NCI-H82 (cell line): Measurements from ENCODE around the gene STX8.
"Not testable (repeated sequence)": the region's sequence is repeated elsewhere in the genome, so short reads cannot be mapped to it uniquely, and the experiment has no call there.

Source experiments
- DNase-seq: peaks from one replicate; lab custom pipeline; 2025; lab: John Stamatoyannopoulos, UW

The STX8 gene

DNA sequence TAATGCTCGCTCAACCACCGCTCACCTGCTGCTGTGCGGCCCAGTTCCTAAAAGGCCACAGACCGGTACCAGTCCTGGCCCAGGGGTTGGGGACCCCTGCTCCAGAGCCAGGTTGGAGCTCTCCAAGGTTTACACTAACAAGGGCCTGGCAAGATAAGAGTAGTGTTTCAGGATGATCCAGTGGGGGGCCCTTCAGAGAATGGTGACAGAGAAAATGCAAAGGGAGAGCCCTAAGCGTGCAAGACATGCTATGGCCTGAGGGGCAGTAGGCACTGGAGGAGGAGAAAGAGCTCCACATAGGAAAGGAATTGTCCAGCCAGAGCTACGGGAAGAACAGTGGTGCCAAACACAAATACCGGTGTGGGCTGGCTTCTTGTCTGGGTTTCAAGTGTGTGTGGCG is 233.4 kb downstream of the STX8 start:
- DNase-seq: no peak

DNA sequence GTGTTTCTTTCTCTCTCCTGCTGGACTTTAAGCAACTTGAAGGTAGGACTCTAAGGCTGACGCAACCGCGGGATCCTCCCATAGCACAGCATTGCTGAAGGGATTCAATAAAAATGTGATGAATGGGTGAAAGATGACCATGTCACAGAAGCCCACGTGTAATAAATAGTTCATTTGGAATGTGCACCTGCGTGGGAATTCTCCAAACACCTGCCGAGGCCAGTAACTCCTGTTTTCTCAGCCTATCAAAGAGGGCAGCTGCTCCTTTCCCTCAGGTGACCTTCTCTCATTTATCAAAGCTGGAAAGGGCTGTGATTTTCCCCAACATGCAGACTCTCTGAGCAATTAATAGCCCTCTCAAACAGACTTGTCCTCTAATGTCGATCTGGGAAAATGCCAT is 235.7 kb downstream of the STX8 start:
- no peak for DNase-seq

DNA sequence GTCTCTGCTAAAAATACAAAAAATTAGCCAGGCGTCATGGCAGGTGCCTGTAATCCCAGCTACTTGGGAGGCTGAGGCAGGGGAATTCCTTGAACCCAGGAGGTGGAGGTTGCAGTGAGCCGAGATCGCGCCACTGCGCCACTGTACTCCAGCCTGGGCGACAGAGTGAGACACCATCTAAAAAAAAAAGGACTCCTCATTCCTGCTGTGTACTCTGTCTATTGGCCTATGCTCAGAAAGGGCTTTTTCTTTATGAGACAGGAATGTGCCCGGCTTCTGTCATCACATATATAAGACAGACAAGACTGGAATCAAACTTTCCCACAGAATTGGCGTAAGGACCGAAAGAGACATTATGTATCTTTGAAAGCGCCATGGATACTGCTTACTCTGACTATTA is 236.1 kb downstream of the STX8 start:
- not testable (repeated sequence) for DNase-seq

DNA sequence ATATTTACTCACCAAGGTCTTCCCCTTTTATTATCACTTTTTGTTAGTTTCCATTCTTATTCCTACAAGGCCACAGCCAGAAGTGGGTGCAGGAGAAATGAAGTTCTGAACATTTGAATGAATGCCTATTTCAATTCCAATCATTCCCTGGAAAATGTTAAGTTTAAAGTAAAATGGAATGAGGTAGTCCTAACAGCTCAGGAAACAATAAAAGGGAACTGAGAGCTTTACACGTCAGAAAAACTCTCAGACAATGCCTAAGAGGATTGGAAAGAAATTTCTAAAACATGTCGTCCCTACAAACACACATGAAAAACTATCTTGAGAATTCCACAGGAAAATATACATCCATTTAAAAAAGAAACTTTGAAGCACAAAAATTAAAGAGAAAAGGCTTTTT is 238.8 kb downstream of the STX8 start:
- DNase-seq: no peak

DNA sequence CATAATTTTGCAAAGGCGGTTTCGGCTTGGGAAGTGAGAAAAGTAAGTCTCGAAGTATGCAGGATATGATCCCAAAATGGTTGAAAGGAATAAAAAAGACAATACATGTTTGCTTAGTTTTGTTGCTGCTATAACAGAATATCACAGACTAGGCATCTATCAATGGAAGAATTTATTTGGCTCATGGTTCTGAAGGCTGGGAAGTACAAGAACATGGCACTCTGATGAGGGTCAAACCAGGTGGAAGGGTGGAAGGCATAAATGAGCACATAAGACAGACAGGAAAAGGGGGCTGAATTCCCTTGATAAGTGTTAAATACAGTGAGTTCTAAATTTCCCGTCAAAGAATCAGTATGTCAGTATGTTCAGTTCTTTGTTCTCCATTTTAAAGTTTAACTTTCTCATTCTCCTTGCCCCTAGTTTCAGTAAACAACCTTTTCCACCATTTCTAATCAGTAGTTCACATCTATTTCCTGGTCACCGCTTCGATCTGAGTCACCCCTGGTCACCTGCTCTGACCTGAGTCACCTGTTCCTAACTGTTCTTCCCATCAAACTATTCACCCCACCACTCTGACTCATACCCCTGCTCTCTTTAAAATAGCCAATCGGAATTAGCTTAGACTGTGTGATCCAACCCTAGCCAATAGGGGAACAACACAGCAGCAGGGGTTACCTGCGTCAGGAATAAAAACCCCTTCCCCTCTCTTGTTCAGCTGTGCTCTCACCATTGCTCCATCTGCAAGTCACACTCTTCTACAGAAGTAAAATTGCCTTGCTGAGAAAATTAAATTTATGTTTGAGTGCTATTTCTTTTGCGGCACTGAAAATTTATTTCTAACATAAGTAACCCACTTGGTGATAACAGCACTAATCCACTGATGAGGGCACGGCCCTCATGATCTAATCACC is 240.8 kb downstream of the STX8 start:
- no peak for DNase-seq

DNA sequence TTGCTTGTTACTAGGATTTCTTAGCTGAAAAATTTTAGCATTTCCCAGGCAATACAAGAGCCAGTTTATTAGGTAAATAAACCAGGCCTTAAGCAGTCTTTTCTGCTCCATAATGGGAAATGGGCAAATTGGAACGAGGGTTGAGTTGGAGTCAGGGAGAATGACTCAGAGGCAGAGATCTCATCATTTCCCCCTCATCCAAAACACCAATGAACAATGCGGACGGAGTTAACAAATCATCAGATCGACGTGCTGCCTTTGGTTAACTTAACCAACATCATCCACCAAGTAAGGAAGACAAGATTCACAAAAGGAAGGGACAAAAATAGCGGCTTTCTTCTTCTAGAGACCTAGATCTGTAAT is 243.5 kb downstream of the STX8 start:
- no peak for DNase-seq

DNA sequence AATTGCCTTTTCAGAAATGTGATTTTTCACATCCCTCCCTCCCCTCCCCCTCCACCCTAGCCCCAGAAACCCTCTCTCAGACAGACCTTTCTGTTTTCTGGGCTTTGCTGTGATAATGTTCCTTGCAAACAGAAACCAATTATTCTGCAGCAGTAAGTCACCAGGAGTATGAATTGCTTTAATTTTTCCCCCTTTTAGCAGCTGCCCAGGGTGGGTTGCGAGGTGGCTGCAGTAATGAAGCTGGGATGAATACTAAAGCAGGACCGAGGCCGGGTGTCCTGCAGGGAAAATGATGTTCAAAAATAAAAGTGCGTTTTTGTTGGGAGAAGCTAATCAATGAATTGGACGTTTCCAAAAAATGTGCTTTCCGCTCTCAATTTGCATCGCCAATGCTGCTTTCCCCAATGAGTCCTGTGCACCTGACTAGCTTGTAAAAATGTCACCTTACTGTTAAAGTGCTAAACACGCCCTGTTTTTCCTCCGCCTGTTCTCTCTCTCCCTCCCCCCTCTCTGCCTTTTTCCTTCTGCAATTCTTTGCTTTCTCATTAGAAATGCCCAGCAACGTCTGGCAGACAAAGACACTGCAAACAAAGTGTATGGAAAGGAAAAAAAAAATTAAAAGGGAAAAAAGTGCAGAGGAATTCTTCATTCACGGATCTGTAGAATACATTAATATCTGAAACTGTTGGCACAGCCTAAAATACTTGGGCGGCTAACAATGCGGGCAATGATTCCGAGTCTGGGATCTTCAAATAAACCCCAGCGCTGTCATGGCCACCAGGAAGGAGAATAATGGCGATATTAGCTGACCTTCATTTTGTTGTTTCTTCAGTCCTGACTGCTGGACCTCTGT is 244.1 kb downstream of the STX8 start:
- DNase-seq: no peak

DNA sequence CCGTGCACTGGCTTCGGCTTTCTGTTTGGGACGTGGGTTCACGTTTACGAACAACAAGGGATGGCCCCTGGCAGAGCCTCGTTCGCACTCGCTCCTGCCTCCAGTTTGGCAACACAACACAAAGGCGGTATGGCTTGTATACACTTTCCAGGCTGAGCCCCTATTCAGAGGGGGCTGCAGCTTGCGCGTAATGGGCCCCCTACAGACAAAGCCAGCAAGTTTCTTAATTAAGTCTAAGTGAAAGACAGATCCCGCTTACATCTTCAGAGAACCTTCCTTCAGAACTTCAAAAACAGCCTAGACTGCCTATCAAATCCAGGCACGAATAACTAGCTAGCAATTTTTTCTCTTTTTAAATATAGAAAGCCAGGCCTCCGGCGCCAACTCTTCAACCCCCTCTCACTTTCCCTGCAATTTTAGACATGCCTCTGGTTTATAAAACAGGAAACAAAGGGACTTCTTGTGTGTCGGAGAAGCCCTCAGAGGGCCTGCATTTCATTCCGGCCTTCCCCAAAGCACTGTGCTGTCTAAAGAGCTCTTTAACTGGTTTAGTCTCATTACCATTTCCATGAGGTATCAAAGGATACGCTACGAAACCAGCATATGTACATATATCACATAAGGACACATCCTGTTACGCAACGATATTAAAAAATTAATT is 244.9 kb downstream of the STX8 start:
- DNase-seq: no peak

DNA sequence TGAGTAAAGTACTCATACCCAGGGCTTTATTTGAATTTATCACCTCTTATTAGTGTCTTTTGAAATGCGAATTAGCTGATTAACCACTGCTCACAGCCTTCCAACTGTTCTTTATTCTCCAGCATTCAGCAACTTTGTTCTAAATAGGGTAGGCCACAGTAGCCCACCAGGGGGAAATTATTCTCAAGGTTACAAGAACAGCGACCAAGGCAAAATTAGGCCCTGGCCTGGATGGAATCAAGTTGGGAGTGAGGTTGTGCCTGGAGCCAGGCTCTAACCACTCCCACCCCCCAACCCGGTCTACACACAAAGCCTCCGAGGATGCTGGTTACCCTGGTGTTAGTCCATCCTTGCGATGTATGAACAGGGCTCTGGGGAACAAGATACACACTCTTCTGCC is 245.5 kb downstream of the STX8 start:
- DNase-seq: no peak

DNA sequence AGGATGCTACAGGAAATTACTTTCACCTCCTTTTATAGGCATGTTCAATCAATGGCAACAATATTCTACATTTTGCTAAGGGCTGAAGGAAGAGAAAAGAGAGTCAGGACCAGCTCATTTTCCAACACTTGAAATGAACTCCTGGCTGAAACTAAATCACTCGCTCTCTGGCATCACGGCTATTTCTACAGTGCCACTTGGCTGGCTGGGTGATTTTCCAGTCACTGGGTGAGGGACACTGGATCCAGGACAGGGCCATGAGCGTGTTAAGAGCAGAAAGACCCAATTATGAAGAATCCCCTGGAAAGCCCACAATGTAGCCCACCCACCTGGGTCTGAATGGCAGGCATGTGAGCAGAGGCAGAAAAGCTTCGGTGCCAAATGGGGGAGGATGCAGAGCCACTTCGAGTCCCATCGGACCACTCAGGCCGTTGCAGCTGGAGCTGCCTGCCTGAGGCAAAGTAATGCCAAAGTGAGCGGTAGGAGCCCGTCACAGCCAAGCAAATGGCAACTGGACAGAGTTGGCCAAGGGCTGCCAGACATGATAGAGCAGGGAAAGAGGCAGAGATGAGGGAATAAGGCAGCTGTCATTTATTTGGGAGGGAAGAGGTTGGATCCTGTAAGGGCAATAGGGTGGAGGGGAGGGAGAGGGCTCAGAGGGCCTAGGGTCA is 246.2 kb downstream of the STX8 start:
- DNase-seq: no peak

DNA sequence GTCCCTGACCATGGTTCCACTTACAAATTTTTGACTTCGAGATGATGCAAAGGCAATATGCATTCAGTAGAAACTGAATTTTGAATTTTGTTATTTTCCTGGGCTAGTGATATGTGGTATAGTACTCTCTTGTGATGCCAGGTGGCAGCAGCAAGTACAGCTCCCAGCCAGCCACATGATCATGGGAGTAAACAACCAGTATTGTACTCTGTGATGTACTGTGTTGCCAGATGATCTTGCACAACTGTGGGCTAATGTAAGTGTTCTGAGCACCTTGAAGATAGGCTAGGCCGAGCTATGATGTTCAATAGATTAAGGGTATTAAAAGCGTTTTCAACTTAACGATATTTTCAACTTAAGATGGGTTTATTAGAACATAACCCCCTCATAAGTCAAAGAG is 250.8 kb downstream of the STX8 start:
- no peak for DNase-seq

DNA sequence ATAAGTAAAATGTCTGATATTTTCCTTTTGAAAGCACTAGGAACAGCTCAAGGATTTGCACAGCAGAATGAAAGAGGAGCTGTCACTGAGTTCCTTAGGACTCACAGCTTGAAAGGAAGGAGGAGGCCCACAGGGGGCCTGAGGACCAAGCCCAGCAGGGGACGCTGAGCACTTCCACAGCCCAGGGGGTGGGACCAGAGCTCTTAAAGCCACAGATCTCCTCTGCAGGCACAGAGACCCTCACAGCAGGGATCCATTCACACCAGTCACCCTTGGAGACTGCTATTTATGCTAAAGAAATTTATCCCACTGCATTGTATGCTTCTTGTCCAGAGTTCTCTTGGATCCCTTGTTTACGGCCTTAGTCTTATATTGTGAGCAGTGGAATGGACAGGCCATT is 253.3 kb downstream of the STX8 start:
- peak; percentile 32 for DNase-seq

DNA sequence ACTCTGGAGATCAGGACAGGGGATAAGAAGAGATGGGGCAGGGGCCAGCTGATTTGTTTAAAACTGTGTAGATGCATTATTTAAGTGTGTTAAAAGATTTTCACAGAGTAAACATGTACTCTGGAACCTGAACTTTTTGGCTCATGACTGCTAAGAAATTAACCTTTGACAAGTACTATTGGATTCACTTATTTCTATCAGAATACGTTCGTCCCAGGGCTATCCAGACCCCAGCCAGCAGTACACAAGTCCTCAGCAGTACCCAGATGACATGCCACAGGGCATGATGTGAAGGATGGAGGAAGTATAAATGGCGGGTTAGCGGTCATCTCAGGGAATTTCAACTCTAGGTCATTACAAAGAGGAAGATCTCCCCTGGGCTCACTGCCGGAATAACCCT is 253.7 kb downstream of the STX8 start:
- DNase-seq: no peak

DNA sequence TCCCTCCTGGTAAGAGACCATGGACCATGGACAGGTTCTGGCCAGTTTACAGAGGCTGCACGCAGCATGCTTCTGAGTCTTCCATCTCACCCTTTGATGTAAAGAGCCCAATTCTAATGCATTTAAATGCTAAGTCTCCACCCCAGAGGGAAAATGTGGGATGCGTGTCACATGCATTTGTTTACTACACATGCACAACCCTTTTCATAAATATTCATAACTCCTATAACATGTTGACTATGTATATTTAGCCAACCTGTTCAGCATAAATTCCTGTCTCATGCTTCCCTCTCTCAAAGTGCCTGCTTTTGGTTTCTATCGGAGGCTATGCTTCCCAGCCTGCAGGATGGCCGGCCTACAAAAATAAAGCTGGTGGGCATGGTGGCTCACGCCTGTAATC is 260.3 kb downstream of the STX8 start:
- DNase-seq: no peak

DNA sequence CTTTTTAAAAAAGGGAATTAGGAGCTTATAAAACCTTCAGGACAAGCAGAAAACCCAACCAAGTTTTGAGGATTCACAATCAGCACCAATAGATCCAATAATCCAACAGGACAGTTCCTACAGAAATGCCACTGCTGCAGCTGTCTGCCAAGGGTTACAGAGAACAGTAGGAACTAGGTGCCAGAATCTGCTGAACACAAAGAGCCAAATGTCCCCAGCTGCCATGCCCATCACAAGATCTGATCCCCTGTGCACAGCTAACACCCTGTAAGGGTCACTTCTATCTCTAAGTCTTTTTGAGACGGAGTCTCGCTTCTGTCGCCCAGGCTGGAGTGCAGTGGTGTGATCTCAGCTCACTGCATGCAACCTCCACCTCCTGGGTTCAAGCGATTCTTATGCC is 262.3 kb downstream of the STX8 start:
- no peak for DNase-seq

DNA sequence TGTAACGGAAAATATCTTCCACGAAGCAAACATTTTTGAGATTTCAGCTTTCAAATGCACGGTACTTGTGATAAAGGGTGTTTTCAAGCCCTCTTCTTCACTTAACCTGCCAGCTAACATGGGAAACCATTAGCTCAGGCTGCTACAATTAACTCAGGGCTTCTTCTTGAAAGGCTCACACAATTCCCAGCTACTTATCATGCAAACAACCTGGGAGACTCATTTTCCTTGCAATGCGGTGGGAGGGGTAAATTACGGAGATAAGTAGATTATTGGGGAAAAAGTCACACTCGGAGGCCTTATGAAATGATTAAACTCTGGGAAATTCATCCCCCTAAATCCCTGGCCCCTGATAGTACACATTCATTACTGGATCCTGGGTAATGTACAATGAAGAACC is 266.4 kb downstream of the STX8 start:
- DNase-seq: peak; percentile 32

DNA sequence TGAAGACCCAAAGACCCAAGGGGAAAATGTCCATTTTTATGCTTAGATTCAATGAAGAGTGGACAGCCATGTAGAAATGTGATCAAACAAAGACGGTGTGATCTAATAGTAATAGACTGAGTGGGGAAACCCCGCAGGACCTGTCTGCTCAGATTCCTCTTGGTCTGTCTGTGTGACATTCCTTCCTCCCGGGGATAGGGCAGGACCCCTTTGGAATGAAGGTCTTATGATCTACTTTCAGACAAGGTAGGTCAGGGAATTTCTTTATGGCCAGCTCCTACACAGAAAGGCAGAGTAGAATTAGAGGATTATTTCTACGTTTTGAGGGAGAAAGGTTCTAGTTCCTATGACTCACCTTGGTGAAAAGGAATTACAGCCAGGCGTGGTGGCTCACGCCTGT is 267.6 kb downstream of the STX8 start:
- DNase-seq: no peak

DNA sequence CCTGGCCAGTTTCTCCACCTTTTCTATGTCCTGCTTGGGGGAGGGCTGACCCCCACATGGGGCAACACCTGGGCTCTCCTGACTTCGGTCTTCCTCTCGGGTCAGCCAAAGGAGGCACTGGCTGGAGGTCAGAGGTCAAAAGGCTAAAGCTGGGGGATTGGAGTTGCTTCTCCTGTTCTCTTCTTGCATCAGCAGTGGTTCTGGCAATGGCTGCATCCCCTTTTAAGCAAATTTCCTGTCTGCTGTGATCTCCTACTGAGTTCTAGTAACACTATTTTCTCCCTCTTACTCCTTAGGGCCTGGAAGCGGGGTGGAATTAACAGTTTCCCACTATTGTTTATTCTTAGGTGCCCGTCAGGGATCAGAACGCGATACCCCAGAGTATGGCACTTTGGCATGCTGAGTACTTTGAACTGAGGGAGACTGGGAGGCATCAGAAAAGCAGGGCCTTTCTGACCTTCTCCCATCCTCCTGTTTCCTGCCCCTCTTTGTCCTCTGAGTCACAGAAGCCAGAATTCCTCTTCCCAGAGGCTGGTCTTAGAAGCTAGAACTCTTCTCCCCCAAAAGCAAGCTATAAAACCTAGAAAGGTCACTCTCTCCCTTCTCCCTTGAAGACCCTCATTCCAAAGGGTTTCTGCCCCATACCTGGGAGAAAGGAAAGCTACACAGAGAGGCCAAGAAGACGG is 268.2 kb downstream of the STX8 start:
- no peak for DNase-seq

DNA sequence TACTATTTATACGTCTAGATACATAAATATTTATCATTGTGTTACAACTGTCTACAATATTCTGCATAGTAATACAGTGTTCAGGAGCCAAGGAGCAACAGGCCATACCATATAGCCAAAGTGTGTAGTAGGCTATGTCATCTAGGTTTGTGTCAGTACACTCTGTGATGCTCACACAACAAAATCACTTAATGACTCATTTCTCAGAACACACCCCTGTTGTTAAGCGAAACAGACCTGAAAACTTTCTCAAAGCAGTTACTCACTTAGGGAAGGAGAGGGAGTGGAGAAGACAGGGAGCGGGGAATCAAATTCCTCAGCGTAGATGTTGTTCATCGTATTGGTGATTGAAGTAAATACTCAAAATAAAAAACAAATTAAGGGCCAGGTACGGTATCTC is 269.5 kb downstream of the STX8 start:
- no peak for DNase-seq

DNA sequence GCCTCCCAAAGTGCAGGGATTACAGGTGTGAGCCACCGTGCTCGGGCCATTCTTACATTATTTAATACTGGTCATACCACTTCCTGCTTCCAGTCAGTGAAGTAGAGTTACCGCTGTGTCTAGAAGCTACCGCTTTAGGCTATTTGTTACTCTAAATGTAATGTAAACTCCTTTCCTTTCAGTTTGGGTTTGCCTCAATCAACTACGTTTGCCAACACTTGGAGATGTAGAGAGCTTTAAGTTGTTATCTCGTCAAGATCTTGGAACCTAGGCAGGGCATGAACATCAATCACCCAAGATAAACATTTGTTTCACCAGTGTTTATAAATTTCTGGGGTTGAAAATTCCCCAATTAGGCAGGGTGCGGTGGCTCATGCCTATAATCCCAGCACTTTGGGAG is 275.9 kb downstream of the STX8 start:
- no peak for DNase-seq

DNA sequence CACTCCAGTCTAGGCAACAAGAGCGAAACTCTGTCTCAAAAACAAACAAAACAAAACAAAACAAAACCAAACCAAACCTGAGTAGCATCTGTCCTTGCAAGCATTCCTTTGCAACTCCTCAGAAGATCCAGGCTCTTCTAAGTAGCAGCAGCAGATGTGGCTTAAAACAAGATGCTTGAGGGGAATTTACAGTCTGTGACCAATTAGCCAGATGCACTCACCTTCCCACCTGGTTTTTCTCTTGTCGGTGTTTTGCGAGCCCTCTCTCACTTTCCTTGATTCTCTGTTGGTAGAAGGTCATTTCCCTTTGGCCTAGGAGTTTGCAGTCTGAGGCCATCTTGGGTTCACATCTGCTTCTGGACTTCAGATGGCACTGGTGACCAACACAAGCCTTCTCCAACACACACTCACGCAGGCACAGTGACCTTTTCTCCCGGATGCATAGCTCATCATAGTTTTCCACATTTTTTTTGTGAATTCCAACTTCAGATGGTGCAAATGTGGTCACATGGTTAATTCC is 276.8 kb downstream of the STX8 start:
- no peak for DNase-seq
